GM12878 (cell line): Measurements from ENCODE around the gene TCP11L2. TPM values are rescaled to one million over a fixed set of nuclear protein-coding genes. Genes with fewer than 3 reads are reported as not detected.

Source experiments
- ATAC-seq: fragments of 200-7000 bp; cut with Tn5 transposase; 3 replicates; pipeline ENCODE4 v1.9.1; 2020; ENCODE audit warnings: mild to moderate bottlenecking, moderate library complexity
- BruUV-seq: library from RNA; stranded (reverse); fragments of 400-500 nt; replicated peaks from 2 replicates; lab custom pipeline; 2021; lab: Mats Ljungman, UMichigan
- CTCF ChIA-PET: fragments of 300-600 bp; sonication (Branson Sonifier 250); formaldehyde crosslinking; extraction: SDS; loops from one replicate; lab custom pipeline; 2021; ENCODE audit warnings: inconsistent platforms; lab: Yijun Ruan, JAX
- POLR2A ChIA-PET: fragments of 350-600 bp; formaldehyde crosslinking; extraction: SDS; loops from one replicate; lab custom pipeline; 2021; ENCODE audit warnings: inconsistent platforms; lab: Charles Lee
- RAD21 ChIA-PET: fragments of 300-600 bp; sonication (Branson Sonifier 250); formaldehyde crosslinking; loops from one replicate; lab custom pipeline; 2023; ENCODE audit warnings: antibody characterized with exemption; ENCODE audit not compliant: unreplicated experiment; lab: Charles Lee
- SMC1A ChIA-PET: fragments of 300-600 bp; sonication (Branson Sonifier 250); formaldehyde crosslinking; loops from one replicate; lab custom pipeline; 2023; ENCODE audit not compliant: unreplicated experiment, uncharacterized antibody; lab: Charles Lee
- DNase-seq: peaks from one replicate; pipeline ENCODE4 v3.0.0-alpha.2; 2011; ENCODE audit warnings: low read depth, low spot score
- FAIRE-seq: peaks from 3 replicates; lab custom pipeline; 2011; peaks lifted over from hg19 to GRCh38; lab: Jason Lieb, UNC
- H2AFZ ChIP-seq: 2 replicates; pipeline ENCODE4 v1.6.0; 2011; ENCODE audit warnings: low read depth, low read length, control low read depth; ENCODE audit not compliant: control insufficient read depth
- H3K27ac ChIP-seq: 2 replicates; pipeline ENCODE4 v1.5.1; 2011; ENCODE audit warnings: control low read depth; ENCODE audit not compliant: control insufficient read depth, insufficient read depth
- H3K27me3 ChIP-seq, 2 experiments: replicated peaks in 1 of 2; 2 replicates each; pipeline versions ENCODE4 v1.6.0 to v1.6.1; 2011; ENCODE audit warnings: low read length in 1 of 2; ENCODE audit not compliant: control insufficient read depth in 2 of 2, insufficient read depth in 2 of 2
- H3K36me3 ChIP-seq, 2 experiments: 2 replicates each; pipeline ENCODE4 v1.5.1; 2011; ENCODE audit warnings: low read length in 1 of 2; ENCODE audit not compliant: control insufficient read depth in 2 of 2, insufficient read depth in 2 of 2
- H3K4me1 ChIP-seq: 2 replicates; pipeline ENCODE4 v1.6.1; 2011; ENCODE audit warnings: mild to moderate bottlenecking, low read length, moderate library complexity, mixed read lengths; ENCODE audit not compliant: control insufficient read depth, insufficient read depth
- H3K4me2 ChIP-seq: 2 replicates; pipeline ENCODE4 v1.6.0; 2011; ENCODE audit warnings: control low read depth; ENCODE audit not compliant: control insufficient read depth, insufficient read depth
- H3K4me3 ChIP-seq: fragments of 200-600 bp; sonication (generic); 2 replicates; pipeline ENCODE4 v1.5.1; 2016
- H3K79me2 ChIP-seq: 2 replicates; pipeline ENCODE4 v1.6.0; 2011; ENCODE audit warnings: low read length; ENCODE audit not compliant: control insufficient read depth, insufficient read depth
- H3K9ac ChIP-seq: 2 replicates; pipeline ENCODE4 v1.8.0; 2011; ENCODE audit warnings: low read length, control low read depth, mixed read lengths; ENCODE audit not compliant: control insufficient read depth, insufficient read depth
- H3K9me3 ChIP-seq: replicated peaks from 3 replicates; pipeline ENCODE4 v1.5.1; 2011; ENCODE audit warnings: mild to moderate bottlenecking, low read length; ENCODE audit not compliant: control insufficient read depth, insufficient read depth
- H4K20me1 ChIP-seq: 2 replicates; pipeline ENCODE4 v1.6.0; 2011; ENCODE audit not compliant: control insufficient read depth, insufficient read depth
- BHLHE40 ChIP-seq, 2 experiments: fragments of 450-650 bp in 1 of 2; IDR thresholded peaks; 2 replicates each; pipeline ENCODE4 v1.6.1; 2011 to 2017; ENCODE audit warnings: low read depth in 2 of 2, borderline replicate concordance in 1 of 2, improper control_type of control experiment in 1 of 2, low read length in 1 of 2, mild to moderate bottlenecking in 1 of 2
- HCFC1 ChIP-seq: fragments of 150-350 bp; IDR thresholded peaks from 2 replicates; pipeline ENCODE4 v1.6.1; 2014; ENCODE audit warnings: low read length
- JUND ChIP-seq: IDR thresholded peaks from 2 replicates; pipeline ENCODE4 v1.6.1; 2012; ENCODE audit warnings: low read depth, mild to moderate bottlenecking, low read length, improper control_type of control experiment, moderate library complexity
- MXI1 ChIP-seq: fragments of 150-350 bp; IDR thresholded peaks from 2 replicates; pipeline ENCODE4 v1.6.1; 2011; ENCODE audit warnings: low read depth, mild to moderate bottlenecking, inconsistent platforms, low read length, improper control_type of control experiment
- PAX8 ChIP-seq: fragments of 450-650 bp; IDR thresholded peaks from 2 replicates; pipeline ENCODE4 v1.6.1; 2017; ENCODE audit warnings: mild to moderate bottlenecking, moderate library complexity
- POLR2A ChIP-seq: IDR thresholded peaks from 2 replicates; pipeline ENCODE4 v1.6.1; 2011; ENCODE audit warnings: low read depth, mild to moderate bottlenecking, low read length
- SUZ12 ChIP-seq: fragments of 200-600 bp; sonication (generic); IDR thresholded peaks from one replicate; pipeline ENCODE4 v1.6.1; 2018; ENCODE audit warnings: antibody characterized with exemption, mild to moderate bottlenecking; ENCODE audit not compliant: unreplicated experiment
- TBL1XR1 ChIP-seq: IDR thresholded peaks from 2 replicates; pipeline ENCODE4 v1.6.1; 2012; ENCODE audit warnings: low read depth, low read length, improper control_type of control experiment
- WGBS: methylation state at CpG from one replicate; pipeline ENCODE4 v1.1.6; 2016; ENCODE audit warnings: low lambda C conversion rate; ENCODE audit not compliant: insufficient replicate concordance, insufficient coverage; ENCODE audit errors: missing lambda C conversion rate; 5-methylcytosine and 5-hydroxymethylcytosine counted together
- in situ Hi-C: fragments of 300-500 bp; cut with MboI; formaldehyde crosslinking; loops from 9 replicates; pipeline ENCODE4 v1.14.3; 2018; ENCODE audit warnings: mixed read lengths
- intact Hi-C: fragments of 100-400 bp; cut with micrococcal nuclease; formaldehyde crosslinking; loops from one replicate; pipeline ENCODE4 v1.14.2; 2022; ENCODE audit not compliant: unreplicated experiment
- polyA plus RNA-seq, 11 experiments: library from polyadenylated mRNA; depleted of rRNA in 4 of 11; unstranded in 6 of 11; stranded (reverse) in 5 of 11; fragments of >200 nt; fragmentation: Nextera tagmentation in 4 of 11; fragmentation: Illumina TruSeq in 1 of 11; extraction: Ambion mirVana in 4 of 11; extraction: Trizol in 1 of 11; gene quantifications; 1 replicate in 1 of 11; 2 replicates in 10 of 11; pipeline versions ENCODE4 v1.2.1 to v1.2.3, GENCODE V29; 2011 to 2016; ENCODE audit warnings: inconsistent platforms in 2 of 11, missing spikeins in 2 of 11, low read depth in 1 of 11
- total RNA-seq, 4 experiments: library from RNA; depleted of rRNA in 3 of 4; stranded (reverse); fragments of >200 nt in 3 of 4; fragmentation: Illumina TruSeq in 1 of 4; extraction: Trizol in 1 of 4; gene quantifications; 2 replicates each; pipeline versions ENCODE4 v1.2.1 to v1.2.3, GENCODE V29; 2013 to 2021
- TF ChIP-seq, protein P1 (sequence below): fragments of 450-650 bp; IDR thresholded peaks from 2 replicates; pipeline ENCODE4 v1.6.1; 2017; ENCODE audit warnings: antibody characterized with exemption, mild to moderate bottlenecking, moderate library complexity

TCP11L2 gene
- total and polyA plus RNA-seq, 10 of the 15 experiments (the other 5 are each of a cell fraction or from before 2014, with no cell fraction given) = 0.18 to 5.0 (median 0.90) TPM

- TF ChIP-seq HCFC1 = no peak
- no peak for TF ChIP-seq BHLHE40 (IDR thresholded peaks at IDR 0.05; ENCODE audit: borderline replicate concordance in 1 of 2, low read depth in 2 of 2, low read length in 1 of 2)
- no peak for TF ChIP-seq MXI1
- TF ChIP-seq SUZ12 = no peak
- TF ChIP-seq POLR2A = no peak
- TF ChIP-seq, protein P1, sequence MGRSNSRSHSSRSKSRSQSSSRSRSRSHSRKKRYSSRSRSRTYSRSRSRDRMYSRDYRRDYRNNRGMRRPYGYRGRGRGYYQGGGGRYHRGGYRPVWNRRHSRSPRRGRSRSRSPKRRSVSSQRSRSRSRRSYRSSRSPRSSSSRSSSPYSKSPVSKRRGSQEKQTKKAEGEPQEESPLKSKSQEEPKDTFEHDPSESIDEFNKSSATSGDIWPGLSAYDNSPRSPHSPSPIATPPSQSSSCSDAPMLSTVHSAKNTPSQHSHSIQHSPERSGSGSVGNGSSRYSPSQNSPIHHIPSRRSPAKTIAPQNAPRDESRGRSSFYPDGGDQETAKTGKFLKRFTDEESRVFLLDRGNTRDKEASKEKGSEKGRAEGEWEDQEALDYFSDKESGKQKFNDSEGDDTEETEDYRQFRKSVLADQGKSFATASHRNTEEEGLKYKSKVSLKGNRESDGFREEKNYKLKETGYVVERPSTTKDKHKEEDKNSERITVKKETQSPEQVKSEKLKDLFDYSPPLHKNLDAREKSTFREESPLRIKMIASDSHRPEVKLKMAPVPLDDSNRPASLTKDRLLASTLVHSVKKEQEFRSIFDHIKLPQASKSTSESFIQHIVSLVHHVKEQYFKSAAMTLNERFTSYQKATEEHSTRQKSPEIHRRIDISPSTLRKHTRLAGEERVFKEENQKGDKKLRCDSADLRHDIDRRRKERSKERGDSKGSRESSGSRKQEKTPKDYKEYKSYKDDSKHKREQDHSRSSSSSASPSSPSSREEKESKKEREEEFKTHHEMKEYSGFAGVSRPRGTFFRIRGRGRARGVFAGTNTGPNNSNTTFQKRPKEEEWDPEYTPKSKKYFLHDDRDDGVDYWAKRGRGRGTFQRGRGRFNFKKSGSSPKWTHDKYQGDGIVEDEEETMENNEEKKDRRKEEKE = no peak
- no peak for TF ChIP-seq PAX8
- no peak for TF ChIP-seq JUND
- no peak for TF ChIP-seq TBL1XR1
- CTCF ChIA-PET = interaction anchor here (1.3 to 1.4 kb wide), 3 partner anchors 19 to 559 kb away, joined by 3 to 6 read pairs (median 4); no protein-coding TSS in a partner anchor
- intact Hi-C loops (no loop called here), in situ Hi-C loops (no loop called here)
- Histone ChIP-seq H3K4me2 (no peak overlapping the region), H3K4me1 (no peaks in the 10 kb centered on the region), H3K36me3 (no peaks in the 10 kb centered on the region), H3K9me3 (no peaks in the 10 kb centered on the region), H3K4me3 (no peak overlapping the region), H3K79me2 (peaks cover 13% of the 10 kb centered on the region), H2AFZ (no peak overlapping the region), H3K9ac (no peak overlapping the region), H4K20me1 (no peaks in the 10 kb centered on the region), H3K27ac (no peak overlapping the region), H3K27me3 (no peaks in the 10 kb centered on the region)
- BruUV-seq = no TSS peak
- RAD21 ChIA-PET = no interaction called here
- no peak for DNase-seq
- no peak for ATAC-seq
- SMC1A ChIA-PET = interaction anchor here (1.4 kb wide), 1 partner anchor 558 kb away, joined by 4 read pairs; no protein-coding TSS in a partner anchor
- POLR2A ChIA-PET = interaction anchor here (0.5 kb wide), 1 partner anchor 127 kb away, joined by 3 read pairs; no protein-coding TSS in a partner anchor
- WGBS = 95% methylated on average over 5 of the region's 5 CpGs
- FAIRE-seq = no peak
These were observed 58.0 kb downstream of the TCP11L2 start for GRCh38 chr12:106360400-106360994.
